ENCODE measurements around the gene METTL24.
"Not testable (repeated sequence)": the region's sequence is repeated elsewhere in the genome, so short reads cannot be mapped to it uniquely, and the experiment has no call there.

Gene METTL24

GRCh38 chr6:110360676-110361075 lies 2.5 kb upstream of the METTL24 start:
- DNase-seq (ENCODE audit: low read depth in 3 of 3), result no peak

- no peak for DNase-seq (ENCODE audit: low read depth in 3 of 3)
These were observed 1.4 kb upstream of the METTL24 start for GRCh38 chr6:110359556-110359955.

GRCh38 chr6:110358553-110359160 lies 508 bp upstream of the METTL24 start:
- no peak for DNase-seq (ENCODE audit: low read depth in 3 of 3)

- no peak for DNase-seq (ENCODE audit: low read depth in 3 of 3)
These were observed 868 bp downstream of the METTL24 start for GRCh38 chr6:110357298-110357663.

GRCh38 chr6:110356778-110357177 lies 1.4 kb downstream of the METTL24 start:
- DNase-seq (ENCODE audit: low read depth in 3 of 3), result no peak

- no peak for DNase-seq (ENCODE audit: low read depth in 3 of 3)
These were observed 2.4 kb downstream of the METTL24 start for GRCh38 chr6:110355727-110356126.

GRCh38 chr6:110355022-110355421 lies 3.1 kb downstream of the METTL24 start:
- DNase-seq (ENCODE audit: low read depth in 3 of 3), result no peak

- DNase-seq (ENCODE audit: low read depth in 3 of 3), result no peak
These were observed 4.0 kb downstream of the METTL24 start for GRCh38 chr6:110354153-110354552.

- DNase-seq (ENCODE audit: low read depth in 3 of 3), result no peak
These were observed 4.6 kb downstream of the METTL24 start for GRCh38 chr6:110353457-110354001.

- no peak for DNase-seq (ENCODE audit: low read depth in 3 of 3)
These were observed 5.4 kb downstream of the METTL24 start for GRCh38 chr6:110352563-110353262.

GRCh38 chr6:110351986-110352385 lies 6.2 kb downstream of the METTL24 start:
- DNase-seq (ENCODE audit: low read depth in 3 of 3), result no peak

- DNase-seq (ENCODE audit: low read depth in 3 of 3), result no peak
These were observed 6.6 kb downstream of the METTL24 start for GRCh38 chr6:110351546-110351945.

- DNase-seq (ENCODE audit: low read depth in 3 of 3), result not testable (repeated sequence)
These were observed 7.6 kb downstream of the METTL24 start for GRCh38 chr6:110350593-110350992.

- no peak for DNase-seq (ENCODE audit: low read depth in 3 of 3)
These were observed 9.0 kb downstream of the METTL24 start for GRCh38 chr6:110348961-110349690.

GRCh38 chr6:110345025-110345424 lies 13.1 kb downstream of the METTL24 start:
- no peak for DNase-seq (ENCODE audit: low read depth in 3 of 3)

- no peak for DNase-seq (ENCODE audit: low read depth in 3 of 3)
These were observed 15.4 kb downstream of the METTL24 start for GRCh38 chr6:110342759-110343158.

- DNase-seq (ENCODE audit: low read depth in 3 of 3), result no peak
These were observed 16.2 kb downstream of the METTL24 start for GRCh38 chr6:110341663-110342596.

- no peak for DNase-seq (ENCODE audit: low read depth in 3 of 3)
These were observed 17.1 kb downstream of the METTL24 start for GRCh38 chr6:110341067-110341466.

GRCh38 chr6:110340392-110340965 lies 17.7 kb downstream of the METTL24 start:
- DNase-seq (ENCODE audit: low read depth in 3 of 3), result no peak

GRCh38 chr6:110338820-110339470 lies 19.2 kb downstream of the METTL24 start:
- no peak for DNase-seq (ENCODE audit: low read depth in 3 of 3)

- DNase-seq (ENCODE audit: low read depth in 3 of 3), result no peak
These were observed 20.7 kb downstream of the METTL24 start for GRCh38 chr6:110337486-110337885.

Data from stimulated activated CD4-positive, alpha-beta T cell treated with anti-CD3 and anti-CD28 coated beads, TNF-alpha, amount 100 ng/mL, for 4 hours (primary cell).